ENCODE data around the gene OCLN.
"Not testable (repeated sequence)": the region's sequence is repeated elsewhere in the genome, so short reads cannot be mapped to it uniquely, and the experiment has no call there.

GRCh38 chr5:69478296-69478695, 14.3 kb upstream of the OCLN start:
- TF ChIP-seq, protein P1, sequence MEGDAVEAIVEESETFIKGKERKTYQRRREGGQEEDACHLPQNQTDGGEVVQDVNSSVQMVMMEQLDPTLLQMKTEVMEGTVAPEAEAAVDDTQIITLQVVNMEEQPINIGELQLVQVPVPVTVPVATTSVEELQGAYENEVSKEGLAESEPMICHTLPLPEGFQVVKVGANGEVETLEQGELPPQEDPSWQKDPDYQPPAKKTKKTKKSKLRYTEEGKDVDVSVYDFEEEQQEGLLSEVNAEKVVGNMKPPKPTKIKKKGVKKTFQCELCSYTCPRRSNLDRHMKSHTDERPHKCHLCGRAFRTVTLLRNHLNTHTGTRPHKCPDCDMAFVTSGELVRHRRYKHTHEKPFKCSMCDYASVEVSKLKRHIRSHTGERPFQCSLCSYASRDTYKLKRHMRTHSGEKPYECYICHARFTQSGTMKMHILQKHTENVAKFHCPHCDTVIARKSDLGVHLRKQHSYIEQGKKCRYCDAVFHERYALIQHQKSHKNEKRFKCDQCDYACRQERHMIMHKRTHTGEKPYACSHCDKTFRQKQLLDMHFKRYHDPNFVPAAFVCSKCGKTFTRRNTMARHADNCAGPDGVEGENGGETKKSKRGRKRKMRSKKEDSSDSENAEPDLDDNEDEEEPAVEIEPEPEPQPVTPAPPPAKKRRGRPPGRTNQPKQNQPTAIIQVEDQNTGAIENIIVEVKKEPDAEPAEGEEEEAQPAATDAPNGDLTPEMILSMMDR (IDR thresholded peaks at IDR 0.05) = not testable (repeated sequence)
- not testable (repeated sequence) for TF ChIP-seq EP300, POLR2A (IDR thresholded peaks at IDR 0.05)
